ENCODE measurements around the gene TGFBR2. TPM values are rescaled to one million over a fixed set of nuclear protein-coding genes. Genes with fewer than 3 reads are reported as not detected.

The TGFBR2 gene
- total RNA-seq, 1 donor from 2014 or later, result 72.1 TPM

- no peak overlapping the region for H3K4me3 Mint-ChIP-seq (ENCODE audit: unreplicated experiment)
- peak overlapping the region; percentile 76 for H3K27ac Mint-ChIP-seq (ENCODE audit: unreplicated experiment)
- H3K36me3 Mint-ChIP-seq (ENCODE audit: unreplicated experiment), result peaks cover 24% of the 10 kb centered on the region
- H3K9me3 Mint-ChIP-seq (ENCODE audit: unreplicated experiment), result no peaks in the 10 kb centered on the region
- no peak for DNase-seq (ENCODE audit: extremely low spot score, unreplicated experiment)
- H3K4me1 Mint-ChIP-seq (ENCODE audit: unreplicated experiment), result peaks cover 63% of the 10 kb centered on the region
- TF ChIP-seq CTCF (IDR thresholded peaks at IDR 0.05), result no peak
- no peaks in the 10 kb centered on the region for H3K27me3 Mint-ChIP-seq (ENCODE audit: unreplicated experiment)
Measured at GRCh38 chr3:30626443-30627180, 20.2 kb downstream of the TGFBR2 start.

GRCh38 chr3:30628205-30628900 is 22.0 kb downstream of the TGFBR2 start:
- H3K27me3 Mint-ChIP-seq (ENCODE audit: unreplicated experiment), result no peaks in the 10 kb centered on the region
- no peak for DNase-seq (ENCODE audit: extremely low spot score, unreplicated experiment)
- no peak overlapping the region for H3K4me3 Mint-ChIP-seq (ENCODE audit: unreplicated experiment)
- no peaks in the 10 kb centered on the region for H3K9me3 Mint-ChIP-seq (ENCODE audit: unreplicated experiment)
- H3K4me1 Mint-ChIP-seq (ENCODE audit: unreplicated experiment), result peaks cover 59% of the 10 kb centered on the region
- TF ChIP-seq CTCF (IDR thresholded peaks at IDR 0.05), result no peak
- H3K27ac Mint-ChIP-seq (ENCODE audit: unreplicated experiment), result no peak overlapping the region
- H3K36me3 Mint-ChIP-seq (ENCODE audit: unreplicated experiment), result peaks cover 28% of the 10 kb centered on the region

DNA sequence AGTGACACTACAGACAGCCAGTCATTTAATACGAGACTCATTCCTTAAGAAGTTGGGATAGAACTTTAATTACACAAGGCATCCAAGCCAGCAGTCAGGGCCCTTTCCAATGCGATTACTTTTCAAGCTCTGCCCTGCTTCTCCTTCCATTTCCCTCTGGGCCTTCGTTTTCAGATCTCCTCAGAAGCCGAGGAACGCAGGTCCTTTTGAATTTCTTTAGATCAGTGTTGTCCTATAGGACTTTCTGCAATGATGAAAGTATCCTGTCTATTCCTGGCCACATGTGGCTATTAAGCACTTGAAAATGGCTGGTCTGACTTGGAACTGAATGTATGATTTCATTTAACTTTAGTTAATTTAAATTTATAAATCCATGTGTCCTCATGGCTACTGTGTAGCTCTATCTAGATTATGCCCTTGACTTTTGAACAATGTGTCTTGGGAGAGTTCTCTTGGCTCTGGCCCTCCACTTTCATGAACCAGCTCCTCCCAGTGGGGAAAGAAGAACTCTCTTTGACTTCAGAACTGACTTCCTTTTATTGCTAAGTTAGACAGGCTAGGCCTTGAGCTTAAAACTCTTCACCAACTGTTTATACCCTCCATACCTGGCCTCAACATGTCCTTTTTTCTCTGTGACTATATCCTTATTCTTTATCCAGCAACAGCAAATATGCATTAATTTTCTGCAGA is 22.6 kb downstream of the TGFBR2 start:
- H3K27me3 Mint-ChIP-seq (ENCODE audit: unreplicated experiment), result no peaks in the 10 kb centered on the region
- DNase-seq (ENCODE audit: extremely low spot score, unreplicated experiment), result no peak
- H3K27ac Mint-ChIP-seq (ENCODE audit: unreplicated experiment), result no peak overlapping the region

DNA sequence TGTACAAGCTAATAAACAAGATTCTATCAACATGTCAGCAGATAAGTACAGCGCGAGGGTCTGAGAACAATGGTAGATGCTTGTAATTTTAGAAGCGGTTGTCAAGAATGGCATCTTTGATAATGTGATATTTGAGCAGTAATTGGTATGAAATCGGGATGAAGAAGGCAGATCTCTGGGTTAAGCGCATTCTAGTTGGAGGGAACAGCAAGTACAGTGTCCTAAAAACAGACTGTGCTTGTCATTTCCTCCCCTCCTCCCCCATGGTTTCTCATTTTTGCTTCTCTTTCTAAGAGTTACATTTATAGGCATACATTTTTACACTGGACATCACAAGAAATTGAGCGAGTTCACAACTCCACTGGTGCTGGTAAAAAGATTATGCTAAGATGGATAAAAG is 23.3 kb downstream of the TGFBR2 start:
- Mint-ChIP-seq H3K9me3 (ENCODE audit: unreplicated experiment) (no peaks in the 10 kb centered on the region), H3K36me3 (ENCODE audit: unreplicated experiment) (peaks cover 28% of the 10 kb centered on the region), H3K4me1 (ENCODE audit: unreplicated experiment) (peaks cover 55% of the 10 kb centered on the region), H3K27ac (ENCODE audit: unreplicated experiment) (peak overlapping the region; percentile 19), H3K4me3 (ENCODE audit: unreplicated experiment) (no peak overlapping the region), H3K27me3 (ENCODE audit: unreplicated experiment) (no peaks in the 10 kb centered on the region)
- no peak for DNase-seq (ENCODE audit: extremely low spot score, unreplicated experiment)
- no peak for TF ChIP-seq CTCF (IDR thresholded peaks at IDR 0.05)

More for the DNA sequence above, 22.6 kb downstream of the TGFBR2 start:
- Mint-ChIP-seq H3K4me1 (ENCODE audit: unreplicated experiment) (peaks cover 53% of the 10 kb centered on the region), H3K9me3 (ENCODE audit: unreplicated experiment) (no peaks in the 10 kb centered on the region), H3K36me3 (ENCODE audit: unreplicated experiment) (peaks cover 25% of the 10 kb centered on the region), H3K4me3 (ENCODE audit: unreplicated experiment) (no peak overlapping the region)
- TF ChIP-seq CTCF (IDR thresholded peaks at IDR 0.05), result peak; percentile 18
